SK-N-SH treated with all-trans-retinoic acid at 6 μM for 48 hours (cell line): Measurements from ENCODE around the gene DDX10.

ENCODE experiments used
- ATAC-seq: fragments of 200-7000 bp; cut with Tn5 transposase; 3 replicates; pipeline ENCODE4 v1.9.1; 2020; ENCODE audit warnings: mild to moderate bottlenecking, moderate library complexity
- ARNTL ChIP-seq: fragments of 450-650 bp; formaldehyde crosslinking; IDR thresholded peaks from 2 replicates; pipeline ENCODE4 v1.5.0; 2020; ENCODE audit warnings: low read depth, mild to moderate bottlenecking, moderate library complexity, borderline replicate concordance
- BACH2 ChIP-seq: fragments of 250-450 bp; sonication (Bioruptor Pico); IDR thresholded peaks from 2 replicates; pipeline ENCODE4 v1.9.0; 2021; ENCODE audit warnings: mild to moderate bottlenecking, borderline replicate concordance
- CREB5 ChIP-seq: fragments of 250-450 bp; sonication (Bioruptor Pico); IDR thresholded peaks from 2 replicates; pipeline ENCODE4 v1.5.1; 2020; ENCODE audit warnings: low read depth, mild to moderate bottlenecking, moderate library complexity
- CSDC2 ChIP-seq: fragments of 250-450 bp; sonication (Bioruptor Pico); IDR thresholded peaks from 2 replicates; pipeline ENCODE4 v1.5.0; 2020; ENCODE audit warnings: mild to moderate bottlenecking, moderate library complexity
- CSRNP3 ChIP-seq: fragments of 250-450 bp; sonication (Bioruptor Pico); IDR thresholded peaks from 2 replicates; pipeline ENCODE4 v1.5.1; 2021; ENCODE audit warnings: mild to moderate bottlenecking, moderate library complexity
- ESRRG ChIP-seq: fragments of 250-450 bp; sonication (Bioruptor Pico); IDR thresholded peaks from 2 replicates; pipeline ENCODE4 v1.6.1; 2021; ENCODE audit warnings: mild to moderate bottlenecking
- GLIS3 ChIP-seq: fragments of 250-450 bp; sonication (Bioruptor Pico); IDR thresholded peaks from 2 replicates; pipeline ENCODE4 v1.5.0; 2020; ENCODE audit warnings: mild to moderate bottlenecking, moderate library complexity
- ISL1 ChIP-seq: fragments of 250-450 bp; sonication (Bioruptor Pico); IDR thresholded peaks from 2 replicates; pipeline ENCODE4 v2.1.2; 2022; ENCODE audit warnings: mild to moderate bottlenecking, moderate library complexity
- OSR1 ChIP-seq: fragments of 250-450 bp; sonication (Bioruptor Pico); IDR thresholded peaks from 2 replicates; pipeline ENCODE4 v1.8.0; 2022; ENCODE audit warnings: moderate library complexity, mild to moderate bottlenecking, inconsistent platforms
- PATZ1 ChIP-seq: fragments of 250-450 bp; sonication (Bioruptor Pico); IDR thresholded peaks from 2 replicates; pipeline ENCODE4 v1.8.0; 2020; ENCODE audit warnings: mild to moderate bottlenecking, moderate library complexity, borderline replicate concordance
- POU6F1 ChIP-seq: fragments of 250-450 bp; sonication (Bioruptor Pico); IDR thresholded peaks from 2 replicates; pipeline ENCODE4 v1.8.0; 2021; ENCODE audit warnings: low read depth, mild to moderate bottlenecking, moderate library complexity, borderline replicate concordance
- PPARA ChIP-seq: fragments of 250-450 bp; sonication (Bioruptor Pico); IDR thresholded peaks from 2 replicates; pipeline ENCODE4 v1.5.0; 2020; ENCODE audit warnings: mild to moderate bottlenecking, borderline replicate concordance
- RARB ChIP-seq: fragments of 250-450 bp; sonication (Bioruptor Pico); IDR thresholded peaks from 2 replicates; pipeline ENCODE4 v1.8.0; 2021; ENCODE audit warnings: mild to moderate bottlenecking, moderate library complexity
- SNAI2 ChIP-seq: fragments of 250-450 bp; sonication (Bioruptor Pico); IDR thresholded peaks from 2 replicates; pipeline ENCODE4 v1.5.0; 2020; ENCODE audit warnings: mild to moderate bottlenecking, moderate library complexity
- TOX ChIP-seq: fragments of 250-450 bp; sonication (Bioruptor Pico); IDR thresholded peaks from 2 replicates; pipeline ENCODE4 v1.8.0; 2021; ENCODE audit warnings: mild to moderate bottlenecking, moderate library complexity, borderline replicate concordance
- ZC3H10 ChIP-seq: fragments of 250-450 bp; sonication (Bioruptor Pico); IDR thresholded peaks from 2 replicates; pipeline ENCODE4 v1.5.1; 2021; ENCODE audit warnings: mild to moderate bottlenecking, moderate library complexity
- ZFP3 ChIP-seq: fragments of 250-450 bp; sonication (Bioruptor Pico); IDR thresholded peaks from 2 replicates; pipeline ENCODE4 v1.5.0; 2020; ENCODE audit warnings: mild to moderate bottlenecking, moderate library complexity
- ZFP30 ChIP-seq: fragments of 450-650 bp; formaldehyde crosslinking; IDR thresholded peaks from 2 replicates; pipeline ENCODE4 v1.5.0; 2022; ENCODE audit warnings: mild to moderate bottlenecking, moderate library complexity
- ZNF565 ChIP-seq: fragments of 450-650 bp; formaldehyde crosslinking; conservative IDR thresholded peaks from 2 replicates; pipeline ENCODE4 v1.5.0; 2020; ENCODE audit warnings: low read depth, mild to moderate bottlenecking, moderate library complexity
- ZNF70 ChIP-seq: fragments of 450-650 bp; formaldehyde crosslinking; IDR thresholded peaks from 2 replicates; pipeline ENCODE4 v1.5.0; 2020; ENCODE audit warnings: mild to moderate bottlenecking, moderate library complexity
- ZNF8 ChIP-seq: fragments of 450-650 bp; formaldehyde crosslinking; IDR thresholded peaks from 2 replicates; pipeline ENCODE4 v1.5.0; 2020; ENCODE audit warnings: mild to moderate bottlenecking, moderate library complexity

DDX10 gene

GRCh38 chr11:108933630-108934029 is 268.8 kb downstream of the DDX10 start:
- TF ChIP-seq BACH2 (CRISPR knock-in tag) = no peak
- TF ChIP-seq ZFP3 = no peak
- TF ChIP-seq CSRNP3 (CRISPR knock-in tag) = no peak
- no peak for TF ChIP-seq ZC3H10
- TF ChIP-seq ISL1 (CRISPR knock-in tag) = no peak
- TF ChIP-seq ESRRG = no peak
- TF ChIP-seq ZNF8 (CRISPR knock-in tag) = no peak
- TF ChIP-seq GLIS3 (CRISPR knock-in tag) = no peak
- no peak for TF ChIP-seq ZNF70 (CRISPR knock-in tag)
- no peak for TF ChIP-seq ZFP30
- no peak for TF ChIP-seq CSDC2 (CRISPR knock-in tag)
- TF ChIP-seq CREB5 (CRISPR knock-in tag) = no peak
- peak; percentile 64 for ATAC-seq

- TF ChIP-seq RARB (CRISPR knock-in tag) (no peak), PPARA (CRISPR knock-in tag) (no peak)
- no peak for ATAC-seq
Measured at GRCh38 chr11:108934289-108934688, 269.4 kb downstream of the DDX10 start.

- no peak for ATAC-seq
- TF ChIP-seq ZFP30 = no peak
- no peak for TF ChIP-seq TOX (CRISPR knock-in tag)
- no peak for TF ChIP-seq CREB5 (CRISPR knock-in tag)
- no peak for TF ChIP-seq BACH2 (CRISPR knock-in tag)
- no peak for TF ChIP-seq SNAI2 (CRISPR knock-in tag)
- TF ChIP-seq ZNF70 (CRISPR knock-in tag) = no peak
Measured at GRCh38 chr11:108934696-108935095, 269.8 kb downstream of the DDX10 start.

GRCh38 chr11:108937746-108938145 is 272.9 kb downstream of the DDX10 start:
- ATAC-seq = no peak; the same call in 2 of the 3 replicates
- no peak for TF ChIP-seq ZNF565 (CRISPR knock-in tag)
- TF ChIP-seq ISL1 (CRISPR knock-in tag) = no peak
- no peak for TF ChIP-seq RARB (CRISPR knock-in tag)
- no peak for TF ChIP-seq POU6F1 (CRISPR knock-in tag)
- TF ChIP-seq ZFP30 = no peak
- no peak for TF ChIP-seq ARNTL
- TF ChIP-seq PATZ1 (CRISPR knock-in tag) = no peak
- TF ChIP-seq ESRRG = no peak
- no peak for TF ChIP-seq CSRNP3 (CRISPR knock-in tag)
- TF ChIP-seq ZFP3 = no peak
- TF ChIP-seq OSR1 (CRISPR knock-in tag) = no peak
- no peak for TF ChIP-seq ZNF8 (CRISPR knock-in tag)
